ENCODE data around the gene IL17RA. TPM values are rescaled to one million over a fixed set of nuclear protein-coding genes. Genes with fewer than 3 reads are reported as not detected.

Gene IL17RA
- polyA plus RNA-seq, 1 donor from 2014 or later: 0.52 TPM

DNA sequence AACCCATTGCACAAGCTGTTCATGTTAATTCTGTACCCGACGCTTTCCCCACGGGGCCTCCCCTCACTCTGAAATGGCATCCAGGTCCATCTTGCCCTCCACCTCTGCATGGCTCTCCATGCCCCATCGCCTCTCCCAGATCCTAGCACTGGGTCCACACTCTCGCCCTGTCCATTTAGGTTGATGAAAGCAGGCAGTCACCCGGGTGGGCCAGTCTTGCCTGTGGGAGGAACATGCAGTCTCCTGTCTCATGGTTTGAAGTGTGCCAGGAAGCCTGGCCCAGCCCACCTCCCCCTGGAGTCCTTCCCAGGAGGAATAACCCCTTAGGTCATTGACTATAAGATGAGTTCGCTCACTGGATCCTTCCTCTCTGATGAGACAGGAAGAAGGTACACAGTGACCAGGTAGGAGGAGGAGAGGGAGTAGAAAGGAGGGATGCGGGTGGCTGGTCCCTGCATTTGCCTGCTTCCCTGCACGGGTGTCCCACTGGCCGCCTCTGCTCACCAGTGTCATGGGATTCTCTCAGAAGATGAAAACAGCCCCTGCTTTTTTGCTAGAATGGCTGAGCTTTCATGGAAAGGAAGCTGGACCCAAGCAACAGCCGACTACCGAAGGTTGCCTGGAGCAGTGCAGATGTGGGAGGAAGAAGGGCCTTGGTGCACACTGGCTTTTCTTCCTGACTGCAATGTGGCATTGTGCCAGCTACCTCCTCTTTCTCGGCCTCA is 29.5 kb downstream of the IL17RA start:
- TF ChIP-seq TAF1 (IDR thresholded peaks at IDR 0.05; ENCODE audit: low read depth): no peak
- no peak for TF ChIP-seq EP300 (conservative IDR thresholded peaks at IDR 0.05; ENCODE audit: poor library complexity, severe bottlenecking)
- TF ChIP-seq MXI1 (conservative IDR thresholded peaks at IDR 0.05; ENCODE audit: poor library complexity, severe bottlenecking): no peak
- no peak for TF ChIP-seq POLR2AphosphoS5 (IDR thresholded peaks at IDR 0.05)
- H3K36me3 ChIP-seq (ENCODE audit: insufficient read depth, low read length): no peaks in the 10 kb centered on the region
- H3K4me2 ChIP-seq (ENCODE audit: low read length): no peak overlapping the region
- H4K20me1 ChIP-seq (ENCODE audit: insufficient read depth): no peaks in the 10 kb centered on the region
- H3K27me3 ChIP-seq (ENCODE audit: insufficient read depth, low read depth, low read length): no peaks in the 10 kb centered on the region
- H3F3A ChIP-seq (ENCODE audit: insufficient read depth, low read length, poor library complexity, severe bottlenecking): no peaks in the 10 kb centered on the region
- no peak overlapping the region for H2AFZ ChIP-seq (ENCODE audit: low read depth, low read length)
- no peaks in the 10 kb centered on the region for H3K9me3 ChIP-seq (ENCODE audit: low read length)
- H3K4me3 ChIP-seq (ENCODE audit: low read length): no peak overlapping the region
- no peak overlapping the region for H3K27ac ChIP-seq (ENCODE audit: low read length)
- H3K79me2 ChIP-seq (replicated peaks; ENCODE audit: insufficient read depth, low read length): peaks cover 5% of the 10 kb centered on the region
- H3K9ac ChIP-seq (ENCODE audit: low read length): no peak overlapping the region
- H3K9me2 ChIP-seq (ENCODE audit: insufficient read depth, low read length): no peaks in the 10 kb centered on the region

DNA sequence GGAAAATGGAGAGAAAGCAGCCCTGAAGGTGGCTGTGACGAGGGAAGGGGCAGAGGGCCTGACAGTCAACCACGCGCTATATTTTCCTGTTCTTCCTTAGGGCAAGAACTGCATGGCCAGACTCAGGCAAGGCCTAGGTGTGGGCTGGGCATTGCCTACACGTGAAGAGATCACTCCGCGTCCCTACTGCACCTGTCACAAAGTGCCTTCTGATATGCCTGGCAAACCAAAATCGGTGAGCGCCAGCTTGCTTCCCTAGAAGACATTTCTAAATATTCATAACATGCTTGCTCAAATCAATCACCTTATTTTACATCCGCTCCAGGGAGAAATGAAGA is 30.1 kb downstream of the IL17RA start:
- no peaks in the 10 kb centered on the region for H4K20me1 ChIP-seq (ENCODE audit: insufficient read depth)

DNA sequence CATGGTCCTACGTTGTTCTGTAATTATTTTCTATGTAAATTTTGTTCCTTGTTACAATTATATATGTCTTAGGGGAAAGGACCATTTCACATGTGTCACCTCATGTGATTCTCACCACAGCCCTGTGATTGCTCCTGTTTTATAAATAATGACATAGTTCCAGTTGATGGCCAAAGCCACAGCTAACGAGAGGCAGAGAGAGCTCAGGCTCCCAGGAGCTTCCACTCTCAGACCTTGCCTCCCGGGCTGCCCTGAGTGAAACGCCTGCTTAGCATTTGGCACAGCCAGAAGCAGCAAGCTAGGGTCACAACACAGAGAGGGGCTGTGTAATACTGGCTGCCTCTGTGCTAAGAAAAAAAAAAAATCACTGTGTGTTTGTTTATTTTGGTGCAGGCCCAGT is 30.4 kb downstream of the IL17RA start:
- peaks cover 7% of the 10 kb centered on the region for H3K79me2 ChIP-seq (replicated peaks; ENCODE audit: insufficient read depth, low read length)
- H3K27me3 ChIP-seq (ENCODE audit: insufficient read depth, low read depth, low read length): no peaks in the 10 kb centered on the region
- no peak for TF ChIP-seq POLR2AphosphoS5 (IDR thresholded peaks at IDR 0.05)
- TF ChIP-seq MXI1 (conservative IDR thresholded peaks at IDR 0.05; ENCODE audit: poor library complexity, severe bottlenecking): no peak
- TF ChIP-seq REST (IDR thresholded peaks at IDR 0.05; ENCODE audit: borderline replicate concordance): no peak
- TF ChIP-seq, protein P1, sequence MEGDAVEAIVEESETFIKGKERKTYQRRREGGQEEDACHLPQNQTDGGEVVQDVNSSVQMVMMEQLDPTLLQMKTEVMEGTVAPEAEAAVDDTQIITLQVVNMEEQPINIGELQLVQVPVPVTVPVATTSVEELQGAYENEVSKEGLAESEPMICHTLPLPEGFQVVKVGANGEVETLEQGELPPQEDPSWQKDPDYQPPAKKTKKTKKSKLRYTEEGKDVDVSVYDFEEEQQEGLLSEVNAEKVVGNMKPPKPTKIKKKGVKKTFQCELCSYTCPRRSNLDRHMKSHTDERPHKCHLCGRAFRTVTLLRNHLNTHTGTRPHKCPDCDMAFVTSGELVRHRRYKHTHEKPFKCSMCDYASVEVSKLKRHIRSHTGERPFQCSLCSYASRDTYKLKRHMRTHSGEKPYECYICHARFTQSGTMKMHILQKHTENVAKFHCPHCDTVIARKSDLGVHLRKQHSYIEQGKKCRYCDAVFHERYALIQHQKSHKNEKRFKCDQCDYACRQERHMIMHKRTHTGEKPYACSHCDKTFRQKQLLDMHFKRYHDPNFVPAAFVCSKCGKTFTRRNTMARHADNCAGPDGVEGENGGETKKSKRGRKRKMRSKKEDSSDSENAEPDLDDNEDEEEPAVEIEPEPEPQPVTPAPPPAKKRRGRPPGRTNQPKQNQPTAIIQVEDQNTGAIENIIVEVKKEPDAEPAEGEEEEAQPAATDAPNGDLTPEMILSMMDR (IDR thresholded peaks at IDR 0.05; ENCODE audit: poor library complexity, severe bottlenecking): no peak
- TF ChIP-seq TAF1 (IDR thresholded peaks at IDR 0.05; ENCODE audit: low read depth): no peak
- no peak for TF ChIP-seq EP300 (conservative IDR thresholded peaks at IDR 0.05; ENCODE audit: poor library complexity, severe bottlenecking)
- TF ChIP-seq RAD21 (conservative IDR thresholded peaks at IDR 0.05): no peak
- no peak for TF ChIP-seq SMC3 (conservative IDR thresholded peaks at IDR 0.05; ENCODE audit: poor library complexity)
- no peak for TF ChIP-seq EZH2 (IDR thresholded peaks at IDR 0.05; ENCODE audit: borderline replicate concordance, insufficient read depth, low read length, poor library complexity, severe bottlenecking)
- H3K36me3 ChIP-seq (ENCODE audit: insufficient read depth, low read length): no peaks in the 10 kb centered on the region
- H3K4me3 ChIP-seq (ENCODE audit: low read length): no peak overlapping the region
- no peaks in the 10 kb centered on the region for H3F3A ChIP-seq (ENCODE audit: insufficient read depth, low read length, poor library complexity, severe bottlenecking)
- H4K20me1 ChIP-seq (ENCODE audit: insufficient read depth): no peaks in the 10 kb centered on the region
- H3K9me3 ChIP-seq (ENCODE audit: low read length): no peaks in the 10 kb centered on the region
- H3K4me2 ChIP-seq (ENCODE audit: low read length): no peak overlapping the region
- H3K27ac ChIP-seq (ENCODE audit: low read length): no peak overlapping the region
- no peak overlapping the region for H2AFZ ChIP-seq (ENCODE audit: low read depth, low read length)
- H3K9ac ChIP-seq (ENCODE audit: low read length): no peak overlapping the region
- no peaks in the 10 kb centered on the region for H3K9me2 ChIP-seq (ENCODE audit: insufficient read depth, low read length)

More for the DNA sequence above, 30.1 kb downstream of the IL17RA start:
- H3K4me3 ChIP-seq (ENCODE audit: low read length): no peak overlapping the region
- TF ChIP-seq SMC3 (conservative IDR thresholded peaks at IDR 0.05; ENCODE audit: poor library complexity): no peak
- TF ChIP-seq, protein P1 (IDR thresholded peaks at IDR 0.05; ENCODE audit: poor library complexity, severe bottlenecking): no peak
- TF ChIP-seq RAD21 (conservative IDR thresholded peaks at IDR 0.05): no peak
- no peak for TF ChIP-seq EP300 (conservative IDR thresholded peaks at IDR 0.05; ENCODE audit: poor library complexity, severe bottlenecking)
- TF ChIP-seq MXI1 (conservative IDR thresholded peaks at IDR 0.05; ENCODE audit: poor library complexity, severe bottlenecking): no peak
- no peak for TF ChIP-seq TAF1 (IDR thresholded peaks at IDR 0.05; ENCODE audit: low read depth)
- TF ChIP-seq EZH2 (IDR thresholded peaks at IDR 0.05; ENCODE audit: borderline replicate concordance, insufficient read depth, low read length, poor library complexity, severe bottlenecking): no peak
- H3K79me2 ChIP-seq (replicated peaks; ENCODE audit: insufficient read depth, low read length): peaks cover 7% of the 10 kb centered on the region
- H3K9me3 ChIP-seq (ENCODE audit: low read length): no peaks in the 10 kb centered on the region
- no peak overlapping the region for H3K27ac ChIP-seq (ENCODE audit: low read length)
- no peak overlapping the region for H3K9ac ChIP-seq (ENCODE audit: low read length)
- H3K36me3 ChIP-seq (ENCODE audit: insufficient read depth, low read length): no peaks in the 10 kb centered on the region
- H3K4me2 ChIP-seq (ENCODE audit: low read length): no peak overlapping the region
- no peaks in the 10 kb centered on the region for H3F3A ChIP-seq (ENCODE audit: insufficient read depth, low read length, poor library complexity, severe bottlenecking)
- H2AFZ ChIP-seq (ENCODE audit: low read depth, low read length): no peak overlapping the region
- H3K27me3 ChIP-seq (ENCODE audit: insufficient read depth, low read depth, low read length): no peaks in the 10 kb centered on the region
- H3K9me2 ChIP-seq (ENCODE audit: insufficient read depth, low read length): no peaks in the 10 kb centered on the region
